Choroid plexus epithelial cell (primary cell): ENCODE measurements around the gene TAS2R42.
A peak's percentile ranks its signal among the peaks of the same experiment; 100 is the strongest.

ENCODE experiments used
- DNase-seq: peaks from one replicate; pipeline ENCODE4 v3.0.0-alpha.2; 2010; ENCODE audit warnings: low read depth
- H3K4me3 ChIP-seq: 2 replicates; pipeline ENCODE4 v1.5.1; 2011; ENCODE audit warnings: low read depth, mild to moderate bottlenecking, control low read depth, low read length, moderate library complexity
- TF ChIP-seq, protein P1 (sequence below): conservative IDR thresholded peaks from 2 replicates; pipeline ENCODE4 v1.5.1; 2011; ENCODE audit warnings: low read depth, mild to moderate bottlenecking, control low read depth, inconsistent platforms, low read length, moderate library complexity

TAS2R42 gene

DNA sequence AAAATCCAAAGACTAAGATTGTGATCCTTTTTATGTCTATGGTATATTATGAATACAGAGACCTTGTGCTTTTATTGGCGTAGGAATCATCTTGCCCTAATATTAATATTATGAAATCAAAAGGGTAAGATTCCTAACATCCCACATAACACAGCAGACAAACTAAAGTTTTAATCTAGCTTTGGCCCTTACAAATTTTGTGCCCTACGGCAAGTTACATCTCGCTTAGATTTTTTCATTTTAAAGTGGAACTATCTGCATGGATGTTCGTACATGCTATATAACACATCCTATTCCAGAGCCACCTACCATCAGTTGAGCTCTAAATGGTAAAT, 16.0 kb downstream of the TAS2R42 start:
- H3K4me3 ChIP-seq: peak overlapping the region; percentile 97
- TF ChIP-seq, protein P1, sequence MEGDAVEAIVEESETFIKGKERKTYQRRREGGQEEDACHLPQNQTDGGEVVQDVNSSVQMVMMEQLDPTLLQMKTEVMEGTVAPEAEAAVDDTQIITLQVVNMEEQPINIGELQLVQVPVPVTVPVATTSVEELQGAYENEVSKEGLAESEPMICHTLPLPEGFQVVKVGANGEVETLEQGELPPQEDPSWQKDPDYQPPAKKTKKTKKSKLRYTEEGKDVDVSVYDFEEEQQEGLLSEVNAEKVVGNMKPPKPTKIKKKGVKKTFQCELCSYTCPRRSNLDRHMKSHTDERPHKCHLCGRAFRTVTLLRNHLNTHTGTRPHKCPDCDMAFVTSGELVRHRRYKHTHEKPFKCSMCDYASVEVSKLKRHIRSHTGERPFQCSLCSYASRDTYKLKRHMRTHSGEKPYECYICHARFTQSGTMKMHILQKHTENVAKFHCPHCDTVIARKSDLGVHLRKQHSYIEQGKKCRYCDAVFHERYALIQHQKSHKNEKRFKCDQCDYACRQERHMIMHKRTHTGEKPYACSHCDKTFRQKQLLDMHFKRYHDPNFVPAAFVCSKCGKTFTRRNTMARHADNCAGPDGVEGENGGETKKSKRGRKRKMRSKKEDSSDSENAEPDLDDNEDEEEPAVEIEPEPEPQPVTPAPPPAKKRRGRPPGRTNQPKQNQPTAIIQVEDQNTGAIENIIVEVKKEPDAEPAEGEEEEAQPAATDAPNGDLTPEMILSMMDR: no peak
- DNase-seq: no peak

DNA sequence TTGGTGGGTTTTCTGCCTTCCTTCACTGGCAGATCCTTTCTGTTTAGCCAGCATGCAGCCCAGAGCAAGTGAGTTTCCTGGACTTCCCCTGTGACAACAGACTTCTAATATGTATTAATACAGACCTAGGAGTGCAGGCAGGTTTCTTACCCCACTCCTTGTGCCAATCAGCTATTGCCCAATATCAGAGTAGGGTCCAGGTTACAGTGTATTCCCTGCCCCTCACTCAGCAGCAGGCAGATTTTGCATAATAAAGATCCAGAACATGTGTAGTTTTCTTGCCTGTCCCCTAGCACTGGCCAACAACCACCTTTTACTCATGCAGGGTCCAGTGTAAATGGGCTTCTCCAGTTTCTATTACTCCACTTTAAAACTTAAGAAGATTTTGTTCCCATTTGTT, 20.4 kb downstream of the TAS2R42 start:
- DNase-seq: no peak
- no peak overlapping the region for H3K4me3 ChIP-seq
- TF ChIP-seq, protein P1: no peak

DNA sequence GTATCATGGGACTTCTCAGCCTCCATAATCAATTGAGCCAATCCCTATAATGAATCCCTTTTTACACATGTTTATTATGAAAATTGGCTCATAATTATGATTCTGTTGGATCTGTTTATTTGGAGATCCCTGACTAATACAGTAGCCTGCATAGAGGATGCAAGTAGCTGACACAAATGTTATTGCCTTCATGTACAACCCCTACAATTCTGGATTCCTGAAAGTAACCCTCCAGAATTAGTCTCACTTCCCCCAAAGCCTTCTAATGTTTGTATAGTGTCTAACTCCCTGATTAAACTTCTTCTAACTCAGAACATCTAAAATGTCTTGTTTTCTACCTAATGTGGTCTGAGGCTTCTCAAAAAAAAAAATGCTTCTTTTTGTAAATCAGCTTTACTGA, 22.4 kb downstream of the TAS2R42 start:
- no peak for DNase-seq
- TF ChIP-seq, protein P1: no peak
- H3K4me3 ChIP-seq: no peak overlapping the region

DNA sequence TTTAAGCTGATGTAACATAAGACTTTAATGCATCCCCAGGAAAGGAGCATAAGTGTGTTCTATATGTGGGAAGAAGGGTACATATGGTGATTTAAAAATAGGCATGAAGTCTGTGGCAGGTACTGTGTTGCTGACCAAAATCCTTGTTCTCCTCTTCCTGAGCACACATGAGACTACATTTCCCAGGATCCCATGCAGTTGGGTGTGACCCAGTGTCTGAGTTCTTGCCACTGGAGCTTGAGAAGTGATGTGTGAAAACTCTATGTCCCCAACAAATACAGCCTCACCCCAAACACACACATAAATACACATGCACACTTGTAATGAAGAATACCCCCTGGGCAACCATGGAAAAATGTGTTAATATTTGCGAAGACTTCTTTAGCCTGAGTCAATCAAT, 24.2 kb downstream of the TAS2R42 start:
- DNase-seq: peak; percentile 14
- H3K4me3 ChIP-seq: no peak overlapping the region
- TF ChIP-seq, protein P1: no peak

DNA sequence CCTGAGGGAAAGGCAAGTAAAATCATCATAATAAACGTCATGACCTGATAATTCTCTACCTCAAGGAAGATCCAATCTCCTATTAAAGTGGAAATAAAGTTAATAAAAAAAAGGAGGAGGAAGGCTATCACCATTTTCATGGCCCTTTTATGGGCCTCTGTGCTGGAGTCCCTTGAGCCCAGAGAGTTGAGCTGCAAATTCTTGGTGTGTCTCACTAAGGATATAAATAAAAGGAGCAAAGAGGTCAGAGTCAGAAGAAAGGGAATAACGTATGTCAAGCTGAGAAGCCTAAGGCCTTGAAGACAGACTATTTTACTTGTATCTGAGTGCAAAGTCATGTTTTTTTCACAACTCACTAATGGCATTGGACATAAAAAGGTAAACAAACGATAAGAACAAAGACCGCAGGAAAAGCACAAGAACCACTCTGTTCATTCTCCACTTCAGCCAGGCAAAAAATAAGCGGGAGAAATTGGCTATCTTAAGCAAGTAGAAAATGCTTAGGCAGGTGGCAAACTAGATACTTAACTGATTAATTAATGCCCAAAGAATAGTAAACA, 27.8 kb downstream of the TAS2R42 start:
- no peak for DNase-seq
- TF ChIP-seq, protein P1: no peak
- H3K4me3 ChIP-seq: no peak overlapping the region

DNA sequence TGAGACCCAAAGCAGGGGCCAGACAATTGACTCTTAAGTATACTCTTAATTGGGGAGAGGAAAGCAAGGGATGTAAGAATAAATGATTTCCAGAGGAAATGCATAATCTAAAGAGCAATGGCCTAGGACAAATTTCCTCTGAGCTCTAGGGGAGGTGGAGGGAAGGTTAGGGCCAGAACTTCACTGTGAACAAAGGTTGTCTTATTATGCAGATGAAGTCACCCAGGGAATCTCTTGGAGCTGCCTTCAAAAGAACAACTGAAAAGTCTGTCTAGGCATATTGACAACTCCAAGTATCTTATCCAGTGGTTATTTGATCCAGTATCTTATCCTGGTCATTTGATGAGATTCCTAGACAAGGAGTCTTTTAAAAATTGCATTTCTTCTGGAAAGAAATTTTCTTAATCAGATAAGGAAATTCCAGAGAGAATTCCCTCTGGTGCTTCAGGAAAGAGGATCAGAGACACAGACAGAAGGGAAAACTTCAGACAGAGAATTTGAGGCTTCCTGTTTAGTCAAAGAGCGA, 32.3 kb downstream of the TAS2R42 start:
- DNase-seq: no peak
- TF ChIP-seq, protein P1: no peak

DNA sequence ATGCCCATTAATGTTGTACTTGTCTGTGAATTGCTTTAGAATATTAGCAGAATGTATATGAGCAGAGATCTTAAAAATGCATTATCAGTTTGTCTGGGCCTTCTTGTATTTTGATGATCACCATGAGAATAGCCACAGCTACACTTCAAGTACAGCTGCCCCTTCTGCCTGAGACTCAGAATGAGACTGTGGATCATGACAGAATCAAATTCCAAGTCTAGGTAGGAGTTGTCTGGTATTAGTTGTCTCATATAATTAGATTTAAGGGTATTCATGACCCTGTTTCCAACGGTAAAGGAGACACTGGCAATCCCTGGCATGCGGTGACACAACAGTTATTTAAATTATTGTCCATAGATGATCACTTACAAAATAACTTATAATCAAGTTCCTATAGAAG, 34.0 kb downstream of the TAS2R42 start:
- TF ChIP-seq, protein P1: no peak
- no peak overlapping the region for H3K4me3 ChIP-seq
- no peak for DNase-seq

More for the DNA sequence above, 32.3 kb downstream of the TAS2R42 start:
- H3K4me3 ChIP-seq: no peak overlapping the region
